NCI-H1436 treated with DMSO at 0.1 percent for 48 hours (cell line): ENCODE data around the gene METTL2B.
"Not testable (repeated sequence)": the region's sequence is repeated elsewhere in the genome, so short reads cannot be mapped to it uniquely, and the experiment has no call there.

Experiments
- DNase-seq: peaks from one replicate; lab custom pipeline; 2025; lab: John Stamatoyannopoulos, UW

Gene METTL2B

DNA sequence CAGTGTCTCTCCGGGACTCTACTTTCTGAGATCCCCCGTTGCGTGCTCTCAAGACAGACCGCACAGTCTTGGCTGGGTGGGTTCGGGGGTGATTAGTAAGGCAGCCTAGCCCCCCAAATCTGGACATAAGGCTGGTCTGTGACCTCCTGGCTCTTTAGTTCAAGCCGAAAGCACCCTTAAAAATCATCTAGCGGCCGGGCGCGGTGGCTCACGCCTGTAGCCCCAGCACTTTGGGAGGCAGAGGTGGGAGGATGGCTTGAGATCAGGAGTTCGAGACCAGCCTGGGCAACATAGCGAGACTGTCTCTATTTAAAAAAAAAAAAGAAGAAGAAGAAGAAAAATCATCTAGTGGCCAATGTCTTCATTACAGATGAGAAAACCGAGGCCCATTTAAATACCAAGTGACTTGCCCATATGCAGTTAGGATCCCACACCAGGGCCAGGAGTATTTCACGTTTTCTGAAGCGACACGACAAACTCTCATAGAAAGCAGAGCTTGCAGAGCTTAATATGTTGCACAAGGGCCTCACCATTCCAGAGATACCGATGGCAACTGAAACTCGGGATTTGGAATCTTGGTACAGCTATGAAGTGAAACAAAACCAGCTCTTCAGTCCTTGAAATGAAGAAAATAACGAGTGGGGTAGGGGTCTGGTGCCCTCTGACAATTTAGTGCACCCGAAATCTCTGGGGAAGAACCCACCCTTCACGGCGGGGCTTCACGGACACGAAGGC lies 21.6 kb upstream of the METTL2B start:
- no peak for DNase-seq

- peak; percentile 37 for DNase-seq
Observed at GRCh38 chr7:128455543-128456254, 20.8 kb upstream of the METTL2B start, which contains the start of gene HILPDA. Gene HILPDA, plus strand, starts transcription at chr7:128455878. Its CDS starts 1,391 bp downstream, at chr7:128457269.

GRCh38 chr7:128456255-128456725 lies 20.3 kb upstream of the METTL2B start:
- no peak for DNase-seq

DNA sequence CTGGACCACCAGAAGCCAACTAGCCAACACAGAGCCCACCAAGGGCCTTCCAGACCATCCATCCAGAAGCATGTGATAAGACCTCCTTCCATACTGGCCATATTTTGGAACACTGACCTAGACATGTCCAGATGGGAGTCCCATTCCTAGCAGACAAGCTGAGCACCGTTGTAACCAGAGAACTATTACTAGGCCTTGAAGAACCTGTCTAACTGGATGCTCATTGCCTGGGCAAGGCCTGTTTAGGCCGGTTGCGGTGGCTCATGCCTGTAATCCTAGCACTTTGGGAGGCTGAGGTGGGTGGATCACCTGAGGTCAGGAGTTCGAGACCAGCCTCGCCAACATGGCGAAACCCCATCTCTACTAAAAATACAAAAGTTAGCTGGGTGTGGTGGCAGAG lies 19.2 kb upstream of the METTL2B start:
- not testable (repeated sequence) for DNase-seq

GRCh38 chr7:128458956-128459355 lies 17.6 kb upstream of the METTL2B start:
- no peak for DNase-seq

DNA sequence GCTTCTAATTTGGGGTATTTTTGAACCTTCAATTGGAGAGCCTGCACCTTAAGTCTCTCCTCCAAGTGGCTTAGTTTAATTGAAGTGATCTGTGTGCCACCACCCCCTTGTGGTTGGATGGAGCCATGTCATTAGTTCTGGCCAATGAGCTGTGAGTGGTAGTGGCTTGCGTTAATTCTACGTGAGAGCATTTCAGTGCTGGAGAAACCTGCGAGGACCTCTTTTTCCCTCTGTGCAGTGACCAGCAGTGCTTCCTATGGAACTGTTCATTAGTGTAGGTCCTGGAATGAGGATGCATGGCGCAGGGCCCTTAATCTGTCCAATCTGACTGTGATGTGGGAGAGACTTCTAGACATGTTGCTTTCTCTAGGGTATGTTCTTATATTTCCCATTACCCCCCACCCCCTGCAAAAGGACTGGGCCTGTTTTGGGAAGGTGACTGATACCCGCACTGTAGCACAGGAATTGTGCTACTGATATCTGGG lies 17.1 kb upstream of the METTL2B start:
- DNase-seq: peak; percentile 37

DNA sequence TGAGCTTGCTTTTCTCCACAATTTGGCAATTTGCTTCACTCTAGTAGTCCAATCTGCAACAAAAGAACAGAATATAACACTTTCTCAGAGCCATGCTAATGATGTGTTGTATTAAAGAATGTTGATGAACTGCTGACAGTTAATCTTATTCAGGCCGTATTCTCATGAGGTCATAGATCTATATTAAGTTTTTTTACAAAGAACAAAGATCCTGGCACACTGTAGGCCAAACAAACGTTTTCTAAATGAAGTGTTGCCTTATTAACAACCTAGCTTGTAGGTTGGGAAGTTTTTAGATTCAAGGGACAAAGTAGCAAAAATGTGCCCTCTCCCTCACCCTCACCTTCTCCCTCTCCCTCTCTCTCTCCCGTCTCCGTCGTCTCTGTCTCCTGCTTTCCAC lies 14.1 kb upstream of the METTL2B start:
- DNase-seq: no peak

GRCh38 chr7:128463345-128463744 lies 13.2 kb upstream of the METTL2B start:
- not testable (repeated sequence) for DNase-seq

DNA sequence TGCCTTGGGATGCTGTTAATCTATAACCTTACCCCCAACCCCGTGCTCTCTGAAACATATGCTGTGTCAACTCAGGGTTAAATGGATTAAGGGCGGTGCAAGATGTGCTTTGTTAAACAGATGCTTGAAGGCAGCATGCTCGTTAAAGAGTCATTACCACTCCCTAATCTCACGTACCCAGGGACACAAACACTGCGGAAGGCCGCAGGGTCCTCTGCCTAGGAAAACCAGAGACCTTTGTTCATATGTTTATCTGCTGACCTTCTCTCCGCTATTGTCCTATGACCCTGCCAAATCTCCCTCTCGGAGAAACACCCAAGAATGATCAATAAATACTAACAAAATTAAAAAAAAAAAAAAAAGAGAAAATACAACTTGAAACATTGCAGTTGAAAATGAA lies 12.6 kb upstream of the METTL2B start:
- DNase-seq: not testable (repeated sequence)

GRCh38 chr7:128466871-128467270 lies 9.7 kb upstream of the METTL2B start:
- not testable (repeated sequence) for DNase-seq

GRCh38 chr7:128477336-128477690 lies 765 bp downstream of the METTL2B start:
- DNase-seq: not testable (repeated sequence)

- not testable (repeated sequence) for DNase-seq
Observed at GRCh38 chr7:128479082-128479481, 2.5 kb downstream of the METTL2B start.

DNA sequence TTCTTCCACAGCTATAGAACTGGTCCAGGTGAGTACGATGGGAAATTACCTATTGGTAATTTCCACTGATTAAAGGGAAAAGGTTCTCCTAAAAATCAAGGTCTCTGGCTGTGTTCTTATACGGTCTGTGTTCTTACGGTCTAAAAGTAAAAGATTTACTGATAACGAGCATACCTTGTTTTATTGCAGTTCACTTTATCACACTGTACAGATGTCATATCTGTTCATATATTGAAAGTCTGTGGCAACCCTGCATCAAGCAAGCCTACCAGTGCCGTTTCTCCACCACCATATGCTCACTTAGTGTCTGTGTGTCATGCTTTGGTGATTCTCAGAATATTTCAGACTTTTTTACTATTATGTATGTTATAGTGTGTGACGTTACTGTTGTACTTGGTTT lies 11.6 kb downstream of the METTL2B start:
- DNase-seq: not testable (repeated sequence)

DNA sequence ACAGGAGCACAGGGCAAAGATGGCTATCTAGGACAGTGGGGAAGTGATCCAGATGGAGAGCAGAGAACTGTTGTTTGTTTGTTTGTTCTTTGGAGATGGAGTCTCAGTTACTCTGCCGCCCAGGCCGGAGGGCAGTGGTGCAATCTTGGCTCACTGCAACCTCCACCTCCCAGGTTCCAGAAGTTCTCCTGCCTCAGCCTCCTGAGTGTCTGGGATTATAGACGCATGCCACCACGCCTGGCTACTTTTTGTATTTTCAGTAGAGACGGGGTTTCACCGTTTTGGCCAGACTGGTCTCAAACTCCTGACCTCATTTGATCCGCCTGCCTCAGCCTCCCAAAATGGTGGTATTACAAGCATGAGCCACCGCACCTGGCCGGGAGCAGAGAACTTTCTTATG lies 20.9 kb downstream of the METTL2B start:
- DNase-seq: no peak

GRCh38 chr7:128505416-128505815 lies 28.9 kb downstream of the METTL2B start:
- not testable (repeated sequence) for DNase-seq

DNA sequence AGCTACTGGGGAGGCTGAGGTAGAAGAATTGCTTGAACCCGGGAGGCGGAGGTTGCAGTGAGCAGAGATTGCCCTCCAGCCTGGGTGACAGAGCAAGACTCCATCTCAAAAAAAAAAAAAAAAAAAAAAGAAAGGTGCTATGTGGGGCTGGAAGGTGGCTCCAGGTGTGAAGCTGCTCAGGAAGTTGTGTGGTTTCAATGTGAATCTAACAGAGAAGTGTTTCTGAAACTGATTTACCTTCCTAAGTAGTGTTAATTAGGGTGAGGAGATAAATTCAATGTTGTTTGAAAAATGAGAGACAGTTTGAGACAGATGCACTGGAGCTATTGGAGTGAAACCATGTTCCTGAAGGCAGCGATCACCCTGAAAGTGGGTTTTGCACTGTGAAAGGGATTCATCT lies 30.3 kb downstream of the METTL2B start:
- not testable (repeated sequence) for DNase-seq

DNA sequence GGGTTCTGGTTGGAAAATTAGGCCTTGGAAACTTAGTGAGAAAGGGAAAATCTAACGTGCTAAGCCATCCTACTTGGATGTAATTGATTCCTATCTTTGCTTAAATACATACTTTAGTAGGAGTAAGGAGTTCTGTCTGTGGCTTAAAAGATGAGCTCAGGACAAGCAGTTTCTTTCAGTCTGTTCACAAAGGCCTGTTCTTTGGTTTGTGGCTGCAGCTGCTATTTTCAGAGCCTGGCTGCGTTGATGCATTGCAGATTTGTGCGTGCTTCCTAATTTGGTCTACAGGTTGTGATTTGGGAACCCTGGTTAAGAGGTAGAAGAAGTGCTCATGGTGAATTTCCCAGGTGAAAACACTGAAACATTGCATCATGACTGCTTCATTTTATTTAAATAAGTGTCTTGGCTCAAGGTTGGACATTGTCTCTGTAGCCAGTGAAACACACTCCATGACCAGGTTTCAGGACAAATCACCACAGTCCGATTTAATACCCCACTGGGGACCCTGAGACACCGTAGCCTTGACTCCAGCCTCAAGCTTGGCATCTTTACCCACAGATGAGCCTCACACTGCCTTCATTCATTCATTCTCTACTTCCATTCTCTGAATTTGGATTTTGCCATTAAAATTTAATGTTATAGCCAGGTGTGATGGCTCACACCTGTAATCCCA lies 30.9 kb downstream of the METTL2B start:
- DNase-seq: not testable (repeated sequence)

GRCh38 chr7:128511692-128512091 lies 35.1 kb downstream of the METTL2B start:
- not testable (repeated sequence) for DNase-seq

DNA sequence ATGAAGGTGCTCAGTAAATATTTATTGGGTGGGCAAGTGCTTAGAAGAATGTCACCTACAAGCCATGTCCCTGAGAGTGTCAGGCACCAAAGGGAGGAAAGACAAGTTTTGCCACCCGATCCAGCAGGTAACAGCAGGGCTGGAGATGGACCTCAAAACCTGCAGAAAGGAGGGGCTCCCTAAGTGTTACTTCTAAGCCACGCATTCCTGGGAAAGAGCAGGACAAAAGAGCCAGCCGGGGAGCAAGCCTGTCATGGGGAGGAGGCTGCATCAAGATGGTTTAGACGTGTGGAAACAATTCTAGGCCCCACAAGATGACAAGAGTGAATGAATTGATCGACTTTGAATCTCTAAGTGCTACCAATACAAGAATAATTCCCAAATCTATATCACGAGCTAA lies 38.7 kb downstream of the METTL2B start:
- not testable (repeated sequence) for DNase-seq

GRCh38 chr7:128517023-128517422 lies 40.5 kb downstream of the METTL2B start:
- not testable (repeated sequence) for DNase-seq

GRCh38 chr7:128523226-128523931 lies 46.8 kb downstream of the METTL2B start:
- peak; percentile 4 for DNase-seq
